ENCODE results near the gene KHDRBS1. TPM values are rescaled to one million over a fixed set of nuclear protein-coding genes. Genes with fewer than 3 reads are reported as not detected.
"Not testable (repeated sequence)": the region's sequence is repeated elsewhere in the genome, so short reads cannot be mapped to it uniquely, and the experiment has no call there.

Gene KHDRBS1
- total and polyA plus RNA-seq, 7 experiments from 2014 or later, result 89.2 to 162 (median 116) TPM

DNA sequence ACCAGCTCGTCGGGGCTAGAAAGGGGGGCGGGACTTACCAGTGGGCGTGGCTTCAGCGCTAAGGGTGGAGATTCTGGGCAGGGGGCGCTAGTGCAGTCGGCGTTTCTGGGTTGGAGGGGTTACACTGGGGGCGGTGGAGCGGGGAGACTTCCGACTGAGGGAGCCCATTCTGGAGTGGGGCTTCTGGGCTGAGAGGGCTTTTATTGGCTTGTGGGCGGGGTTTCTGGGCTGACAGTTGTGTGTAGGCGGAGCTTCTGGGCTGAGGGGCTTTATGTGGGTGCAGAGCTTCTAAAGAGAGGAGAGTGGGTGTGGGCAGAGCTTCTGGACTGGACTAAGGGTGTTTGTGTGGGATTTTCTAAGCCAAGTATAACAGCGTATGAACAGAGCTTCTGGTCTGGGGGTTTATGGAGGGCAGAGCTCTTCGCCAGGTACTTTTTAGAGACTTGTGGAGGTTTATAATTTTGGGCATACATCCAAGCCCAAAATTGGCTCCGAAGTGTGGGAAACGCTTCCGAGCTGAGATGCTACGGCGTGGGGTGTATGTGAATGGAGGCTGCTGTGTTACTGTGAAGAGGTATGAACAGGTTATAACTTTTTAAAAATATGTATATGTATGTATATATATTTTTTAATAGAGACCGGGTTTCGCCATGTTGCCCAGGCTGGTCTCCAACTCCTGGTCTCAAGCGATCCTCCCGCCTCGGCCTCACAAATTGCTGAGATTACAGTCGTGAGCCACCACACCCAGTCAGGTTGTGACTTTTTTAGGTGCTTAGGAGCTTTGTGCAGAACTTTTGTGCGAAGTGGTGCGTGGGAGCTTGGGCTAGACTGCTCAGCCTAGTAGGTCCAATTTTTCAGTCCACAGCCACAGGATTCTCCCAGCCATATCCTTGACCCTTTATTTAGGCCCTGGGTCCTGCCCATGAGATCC lies 59.9 kb downstream of the KHDRBS1 start:
- ChIA-PET POLR2A (interaction anchor here (0.5 to 4.3 kb wide), 24 partner anchors 8 to 577 kb away, joined by 3 to 43 read pairs (median 4); partner anchors contain the start of genes BSDC1, CCDC28B, KHDRBS1 and KPNA6), CTCF (interaction anchor here (0.6 to 4.5 kb wide), 7 partner anchors 11 to 285 kb away, joined by 3 to 16 read pairs (median 4); partner anchors contain the start of gene KPNA6)
- H3K9me3 ChIP-seq (ENCODE audit: control insufficient read depth in 2 of 3, low read length in 3 of 3), result no peaks in the 10 kb centered on the region
- H3K4me1 ChIP-seq (ENCODE audit: control insufficient read depth in 2 of 2, insufficient read depth in 2 of 2, low read length in 2 of 2), result peaks cover 5 to 16% of the 10 kb centered on the region in 2 donors
- Mint-ChIP-seq H3K27me3 (no peaks in the 10 kb centered on the region), H3K4me3 (peak overlapping the region; percentile 83 to 94 (median 91)), H3K9me3 (peaks cover 0 to 3% (median 0%) of the 10 kb centered on the region in 11 donors), H3K4me1 (peaks cover 21 to 56% (median 47%) of the 10 kb centered on the region in 7 donors), H3K27ac (peak overlapping the region; percentile 84 to 95 (median 92)), H3K36me3 (peaks cover 8 to 15% (median 8%) of the 10 kb centered on the region in 5 donors)
- intact Hi-C loops (cut with micrococcal nuclease), result loop anchor here (1.0 to 5.0 kb wide), 10 partner anchors 105 to 1356 kb away; partner anchors contain the start of genes PEF1 (in 2 of the 2), BSDC1 (in 1 of the 2), MARCKSL1 (in 1 of the 2) and TXLNA (in 1 of the 2)
- ATAC-seq, result no peak
- peaks cover 0 to 30% (median 6%) of the 10 kb centered on the region in 3 experiments for H3K36me3 ChIP-seq (ENCODE audit: control insufficient read depth in 2 of 3, insufficient read depth in 3 of 3, low read length in 3 of 3)
- DNase-seq, result no peak
- H3K27ac ChIP-seq (ENCODE audit: low read depth, low read length), result peak overlapping the region; percentile 82
- peak overlapping the region; percentile 98 for H3K4me3 ChIP-seq (ENCODE audit: low read length)
- H3K27me3 ChIP-seq (ENCODE audit: control insufficient read depth in 2 of 2, insufficient read depth in 2 of 2, low read length in 2 of 2), result no peaks in the 10 kb centered on the region

DNA sequence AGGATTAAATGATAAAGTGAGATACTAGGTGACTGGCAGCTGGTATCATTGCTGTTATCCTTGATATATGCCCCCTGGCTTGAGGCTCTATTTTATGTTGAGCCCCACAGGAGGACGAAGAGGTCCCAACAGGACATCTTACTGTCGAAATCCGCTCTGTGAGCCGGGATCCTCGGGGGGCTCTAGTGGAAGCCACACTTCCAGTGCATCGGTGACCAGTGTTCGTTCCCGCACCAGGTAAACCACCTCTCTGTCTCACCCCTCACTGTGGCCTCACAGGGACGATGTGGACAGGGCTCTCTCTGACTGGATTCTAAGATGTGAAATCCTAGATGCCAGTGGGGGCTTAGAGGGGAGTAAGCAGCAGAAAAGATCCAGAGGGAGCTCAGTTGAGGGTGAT lies 61.2 kb downstream of the KHDRBS1 start:
- no peaks in the 10 kb centered on the region for H3K9me3 ChIP-seq (ENCODE audit: control insufficient read depth in 2 of 3, low read length in 3 of 3)
- H3K4me1 ChIP-seq (ENCODE audit: control insufficient read depth in 2 of 2, insufficient read depth in 2 of 2, low read length in 2 of 2), result peaks cover 5 to 16% of the 10 kb centered on the region in 2 donors
- Mint-ChIP-seq H3K4me3 (peak overlapping the region in 7 of 10 donors; percentile 16 to 91 (median 45)), H3K27me3 (no peaks in the 10 kb centered on the region), H3K27ac (peak overlapping the region in 6 of 9 donors; percentile 1 to 80 (median 52)), H3K9me3 (peaks cover 0 to 3% (median 0%) of the 10 kb centered on the region in 11 donors), H3K36me3 (peaks cover 8 to 17% (median 12%) of the 10 kb centered on the region in 5 donors), H3K4me1 (peaks cover 17 to 52% (median 45%) of the 10 kb centered on the region in 7 donors)
- H3K36me3 ChIP-seq (ENCODE audit: control insufficient read depth in 2 of 3, insufficient read depth in 3 of 3, low read length in 3 of 3), result peaks cover 0 to 37% (median 6%) of the 10 kb centered on the region in 3 experiments
- ChIA-PET POLR2A (interaction anchor here (0.5 to 4.3 kb wide), 5 partner anchors 17 to 123 kb away, joined by 3 to 43 read pairs (median 3); partner anchors contain the start of gene KPNA6), CTCF (interaction anchor here (0.6 to 4.5 kb wide), 2 partner anchors 10 to 34 kb away, joined by 3 to 16 read pairs; partner anchors contain the start of gene KPNA6)
- H3K27ac ChIP-seq (ENCODE audit: low read depth, low read length), result peak overlapping the region; percentile 48
- ATAC-seq, result no peak
- H3K4me3 ChIP-seq (ENCODE audit: low read length), result no peak overlapping the region
- intact Hi-C loops (cut with micrococcal nuclease), result loop anchor here (5.0 kb wide), 3 partner anchors 143 to 1358 kb away; partner anchors contain the start of gene MARCKSL1 (in 1 of the 2)
- DNase-seq, result no peak
- H3K27me3 ChIP-seq (ENCODE audit: control insufficient read depth in 2 of 2, insufficient read depth in 2 of 2, low read length in 2 of 2), result no peaks in the 10 kb centered on the region

DNA sequence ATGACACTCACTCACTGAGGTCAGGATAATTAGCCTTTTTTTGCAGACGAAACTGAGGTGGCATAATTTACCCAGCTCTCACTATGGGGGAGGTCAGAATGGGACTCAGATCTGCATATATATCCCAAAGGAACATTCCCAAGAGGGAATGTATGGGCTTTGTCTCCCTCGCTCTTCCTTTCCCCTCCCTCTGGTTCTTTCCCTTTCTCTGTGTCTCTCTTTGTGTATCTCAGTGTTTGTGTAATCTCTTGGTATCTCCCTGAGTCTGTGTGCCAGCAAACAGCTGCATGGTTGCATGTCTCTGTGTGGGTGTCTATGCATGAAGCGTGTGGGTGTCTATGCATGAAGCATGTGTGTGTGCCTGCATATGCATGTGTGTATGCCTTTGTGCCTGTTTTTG lies 63.8 kb downstream of the KHDRBS1 start:
- Mint-ChIP-seq H3K27me3 (no peaks in the 10 kb centered on the region), H3K4me1 (peaks cover 9 to 44% (median 38%) of the 10 kb centered on the region in 7 donors), H3K4me3 (peak overlapping the region in 1 of 10 donors; percentile 76), H3K9me3 (peaks cover 0 to 3% (median 0%) of the 10 kb centered on the region in 11 donors), H3K27ac (peak overlapping the region in 4 of 9 donors; percentile 13 to 51 (median 40)), H3K36me3 (peaks cover 8 to 24% (median 18%) of the 10 kb centered on the region in 5 donors)
- ChIA-PET POLR2A (interaction anchor here (1.7 kb wide), 1 partner anchor 30 kb away, joined by 7 read pairs; the partner anchor contains the start of gene KPNA6), CTCF (no interaction called here)
- peaks cover 0 to 5% of the 10 kb centered on the region in 2 donors for H3K4me1 ChIP-seq (ENCODE audit: control insufficient read depth in 2 of 2, insufficient read depth in 2 of 2, low read length in 2 of 2)
- DNase-seq, result no peak
- no peaks in the 10 kb centered on the region for H3K9me3 ChIP-seq (ENCODE audit: control insufficient read depth in 2 of 3, low read length in 3 of 3)
- no peak for ATAC-seq
- no peak overlapping the region for H3K27ac ChIP-seq (ENCODE audit: low read depth, low read length)
- peaks cover 0 to 47% (median 6%) of the 10 kb centered on the region in 3 experiments for H3K36me3 ChIP-seq (ENCODE audit: control insufficient read depth in 2 of 3, insufficient read depth in 3 of 3, low read length in 3 of 3)
- H3K27me3 ChIP-seq (ENCODE audit: control insufficient read depth in 2 of 2, insufficient read depth in 2 of 2, low read length in 2 of 2), result no peaks in the 10 kb centered on the region
- no peak overlapping the region for H3K4me3 ChIP-seq (ENCODE audit: low read length)
- intact Hi-C loops (cut with micrococcal nuclease), result no loop called here

DNA sequence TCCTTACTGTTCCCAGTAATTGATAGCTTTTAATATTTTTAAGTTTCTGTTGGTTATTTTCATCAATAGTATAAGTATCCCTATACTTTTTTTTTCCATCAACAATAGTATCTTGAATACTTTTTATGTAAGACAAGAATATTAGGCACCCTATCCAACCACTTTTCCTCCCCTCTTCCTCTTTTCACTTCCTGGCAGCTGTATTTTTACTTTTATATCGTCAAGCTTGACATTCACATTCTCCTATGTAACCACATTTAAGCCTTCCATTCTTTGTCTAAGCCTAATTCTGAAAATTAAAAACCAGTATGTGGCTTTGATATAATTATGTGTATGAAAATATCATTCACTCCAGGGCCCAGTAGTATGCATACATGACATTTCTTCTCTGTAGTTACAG lies 68.4 kb downstream of the KHDRBS1 start:
- no peak for ATAC-seq
- Mint-ChIP-seq H3K4me1 (peaks cover 4 to 19% (median 15%) of the 10 kb centered on the region in 7 donors), H3K27ac (peak overlapping the region in 3 of 9 donors; percentile 29 to 50 (median 46)), H3K27me3 (no peaks in the 10 kb centered on the region), H3K4me3 (no peak overlapping the region), H3K36me3 (peaks cover 7 to 38% (median 31%) of the 10 kb centered on the region in 5 donors), H3K9me3 (no peaks in the 10 kb centered on the region)
- H3K36me3 ChIP-seq (ENCODE audit: control insufficient read depth in 2 of 3, insufficient read depth in 3 of 3, low read length in 3 of 3), result peaks cover 0 to 50% (median 6%) of the 10 kb centered on the region in 3 experiments
- intact Hi-C loops (cut with micrococcal nuclease), result no loop called here
- H3K4me3 ChIP-seq (ENCODE audit: low read length), result no peak overlapping the region
- POLR2A ChIA-PET, result interaction anchor here (0.6 to 1.2 kb wide), 4 partner anchors 9 to 66 kb away, joined by 3 to 4 read pairs (median 4); partner anchors contain the start of gene TMEM39B
- CTCF ChIA-PET, result interaction anchor here (0.6 to 1.0 kb wide), 2 partner anchors 16 to 278 kb away, joined by 3 to 4 read pairs; no protein-coding TSS in a partner anchor
- H3K9me3 ChIP-seq (ENCODE audit: control insufficient read depth in 2 of 3, low read length in 3 of 3), result no peaks in the 10 kb centered on the region
- H3K27ac ChIP-seq (ENCODE audit: low read depth, low read length), result no peak overlapping the region
- no peak for DNase-seq
- no peaks in the 10 kb centered on the region for H3K27me3 ChIP-seq (ENCODE audit: control insufficient read depth in 2 of 2, insufficient read depth in 2 of 2, low read length in 2 of 2)
- no peaks in the 10 kb centered on the region for H3K4me1 ChIP-seq (ENCODE audit: control insufficient read depth in 2 of 2, insufficient read depth in 2 of 2, low read length in 2 of 2)

DNA sequence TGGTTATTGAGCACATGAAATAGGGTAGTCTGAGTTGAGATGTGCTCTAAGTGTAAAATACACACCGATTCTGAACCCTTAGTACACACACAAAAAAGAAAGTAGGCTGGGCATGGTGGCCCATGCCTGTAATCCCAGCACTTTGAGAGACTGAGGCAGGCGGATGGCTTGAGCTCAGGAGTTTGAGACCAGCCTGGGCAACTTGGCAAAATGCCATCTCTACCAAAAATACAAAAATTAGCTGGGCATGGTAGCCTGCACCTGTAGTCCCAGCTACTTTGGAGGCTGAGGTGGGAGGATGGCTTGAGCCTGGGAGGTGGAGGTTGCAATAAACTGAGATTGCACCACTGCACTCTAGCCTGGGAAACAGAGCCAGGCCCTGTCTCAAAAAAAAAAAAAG lies 72.7 kb downstream of the KHDRBS1 start:
- H3K27ac ChIP-seq (ENCODE audit: low read depth, low read length); H3K4me3 Mint-ChIP-seq; H3K27me3 ChIP-seq (ENCODE audit: control insufficient read depth in 2 of 2, insufficient read depth in 2 of 2, low read length in 2 of 2); H3K9me3 ChIP-seq (ENCODE audit: control insufficient read depth in 2 of 3, low read length in 3 of 3); ATAC-seq; DNase-seq; CTCF ChIA-PET; H3K9me3 Mint-ChIP-seq; H3K4me3 ChIP-seq (ENCODE audit: low read length); H3K27me3 Mint-ChIP-seq; intact Hi-C loops (cut with micrococcal nuclease); H3K4me1 ChIP-seq (ENCODE audit: control insufficient read depth in 2 of 2, insufficient read depth in 2 of 2, low read length in 2 of 2): not testable (repeated sequence)
- H3K36me3 Mint-ChIP-seq, result peaks cover 0 to 32% (median 24%) of the 10 kb centered on the region in 5 donors
- peak overlapping the region in 1 of 9 donors; percentile 28 for H3K27ac Mint-ChIP-seq
- POLR2A ChIA-PET, result interaction anchor here (0.6 to 1.4 kb wide), 2 partner anchors 25 to 51 kb away, joined by 3 to 4 read pairs; no protein-coding TSS in a partner anchor
- H3K36me3 ChIP-seq (ENCODE audit: control insufficient read depth in 2 of 3, insufficient read depth in 3 of 3, low read length in 3 of 3), result peaks cover 0 to 46% (median 0%) of the 10 kb centered on the region in 3 experiments
- H3K4me1 Mint-ChIP-seq, result peaks cover 3 to 13% (median 11%) of the 10 kb centered on the region in 7 donors

DNA sequence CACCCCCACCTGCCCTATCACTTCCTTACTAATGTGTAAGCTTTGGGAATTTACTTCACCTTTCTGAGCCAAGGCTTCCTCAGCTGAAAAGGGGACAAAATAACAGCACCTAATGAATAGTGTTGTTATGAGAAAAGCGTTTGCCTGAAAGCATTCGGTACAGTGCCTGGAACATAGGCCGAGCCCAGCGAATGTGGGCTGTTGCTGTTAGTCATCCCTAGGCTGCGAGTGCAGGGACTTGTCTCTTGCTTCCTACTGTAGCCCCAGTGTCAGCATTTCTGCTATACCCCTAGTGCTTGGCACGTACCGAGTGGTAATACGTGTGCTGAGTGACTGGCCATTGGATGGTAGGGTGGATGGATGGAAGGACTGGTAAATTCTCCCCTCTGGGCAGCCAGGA lies 77.5 kb downstream of the KHDRBS1 start:
- no peaks in the 10 kb centered on the region for H3K27me3 ChIP-seq (ENCODE audit: control insufficient read depth in 2 of 2, insufficient read depth in 2 of 2, low read length in 2 of 2)
- Mint-ChIP-seq H3K27me3 (no peaks in the 10 kb centered on the region), H3K36me3 (peaks cover 4 to 42% (median 12%) of the 10 kb centered on the region in 5 donors), H3K27ac (no peak overlapping the region), H3K4me3 (no peak overlapping the region), H3K9me3 (peaks cover 0 to 1% (median 0%) of the 10 kb centered on the region in 11 donors), H3K4me1 (peaks cover 0 to 3% (median 0%) of the 10 kb centered on the region in 7 donors)
- H3K9me3 ChIP-seq (ENCODE audit: control insufficient read depth in 2 of 3, low read length in 3 of 3), result no peaks in the 10 kb centered on the region
- no peak overlapping the region for H3K4me3 ChIP-seq (ENCODE audit: low read length)
- no peak overlapping the region for H3K27ac ChIP-seq (ENCODE audit: low read depth, low read length)
- DNase-seq (no peak), ATAC-seq (no peak)
- H3K36me3 ChIP-seq (ENCODE audit: control insufficient read depth in 2 of 3, insufficient read depth in 3 of 3, low read length in 3 of 3), result peaks cover 0 to 68% (median 10%) of the 10 kb centered on the region in 3 experiments
- ChIA-PET CTCF (interaction anchor here (0.5 kb wide), 1 partner anchor 32 kb away, joined by 4 read pairs; no protein-coding TSS in a partner anchor), POLR2A (interaction anchor here (0.9 kb wide), 1 partner anchor 17 kb away, joined by 4 read pairs; the partner anchor contains the start of gene KPNA6)
- intact Hi-C loops (cut with micrococcal nuclease), result no loop called here
- no peaks in the 10 kb centered on the region for H3K4me1 ChIP-seq (ENCODE audit: control insufficient read depth in 2 of 2, insufficient read depth in 2 of 2, low read length in 2 of 2)

All from naive thymus-derived CD4-positive, alpha-beta T cell (primary cell).